GM19324 (cell line): ENCODE data around the gene DENND1A.
"Not testable (repeated sequence)": the region's sequence is repeated elsewhere in the genome, so short reads cannot be mapped to it uniquely, and the experiment has no call there.

Source experiments
- ATAC-seq: cut with Tn5 transposase; IDR thresholded peaks from one replicate; pipeline ENCODE4 v1.9.1; 2021; ENCODE audit warnings: mild to moderate bottlenecking, moderate library complexity; ENCODE audit not compliant: unreplicated experiment, low FRiP score

Gene DENND1A

DNA sequence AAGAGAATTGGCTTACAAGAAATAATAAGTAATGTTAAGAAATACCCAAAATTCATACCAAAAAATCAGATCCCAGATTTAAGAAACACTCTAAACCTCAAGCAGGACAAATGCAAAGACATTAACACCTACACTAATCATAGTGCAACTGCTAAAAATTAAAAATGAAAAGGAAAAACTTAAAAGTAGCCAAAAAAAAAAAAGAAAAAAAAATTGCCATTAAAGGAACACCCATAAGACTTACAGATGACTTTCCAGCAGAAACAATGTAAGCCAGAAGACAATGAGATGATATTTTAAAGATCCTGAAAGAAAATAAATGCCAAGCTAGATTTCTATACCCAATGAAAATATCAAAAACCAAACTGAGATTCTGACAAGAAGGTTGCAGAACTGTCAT is 101.5 kb downstream of the DENND1A start:
- ATAC-seq: no peak

GRCh38 chr9:123825342-123826060 is 104.4 kb downstream of the DENND1A start:
- ATAC-seq: no peak

- no peak for ATAC-seq
These were observed 106.6 kb downstream of the DENND1A start for GRCh38 chr9:123823194-123823947.

GRCh38 chr9:123821619-123822018 is 108.3 kb downstream of the DENND1A start:
- no peak for ATAC-seq

DNA sequence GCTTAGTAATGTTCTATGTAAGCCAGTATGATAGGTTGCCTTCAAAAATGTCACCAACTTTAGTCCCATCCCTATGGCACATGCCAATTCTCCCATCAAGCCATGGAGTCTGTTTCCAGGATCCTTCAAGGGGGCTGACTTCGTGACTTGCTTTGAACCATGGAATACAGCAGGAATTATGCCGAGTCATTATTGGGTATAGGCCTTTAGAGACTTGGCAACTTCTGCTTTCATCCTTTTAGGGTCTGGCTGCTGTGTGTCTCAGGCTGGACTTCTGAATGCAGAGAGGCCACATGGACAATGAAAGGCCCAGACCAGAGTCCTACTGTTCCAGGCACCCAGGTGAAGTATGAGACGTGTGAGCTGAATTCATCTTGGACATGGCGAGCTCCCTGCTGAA is 109.8 kb downstream of the DENND1A start:
- ATAC-seq: no peak

DNA sequence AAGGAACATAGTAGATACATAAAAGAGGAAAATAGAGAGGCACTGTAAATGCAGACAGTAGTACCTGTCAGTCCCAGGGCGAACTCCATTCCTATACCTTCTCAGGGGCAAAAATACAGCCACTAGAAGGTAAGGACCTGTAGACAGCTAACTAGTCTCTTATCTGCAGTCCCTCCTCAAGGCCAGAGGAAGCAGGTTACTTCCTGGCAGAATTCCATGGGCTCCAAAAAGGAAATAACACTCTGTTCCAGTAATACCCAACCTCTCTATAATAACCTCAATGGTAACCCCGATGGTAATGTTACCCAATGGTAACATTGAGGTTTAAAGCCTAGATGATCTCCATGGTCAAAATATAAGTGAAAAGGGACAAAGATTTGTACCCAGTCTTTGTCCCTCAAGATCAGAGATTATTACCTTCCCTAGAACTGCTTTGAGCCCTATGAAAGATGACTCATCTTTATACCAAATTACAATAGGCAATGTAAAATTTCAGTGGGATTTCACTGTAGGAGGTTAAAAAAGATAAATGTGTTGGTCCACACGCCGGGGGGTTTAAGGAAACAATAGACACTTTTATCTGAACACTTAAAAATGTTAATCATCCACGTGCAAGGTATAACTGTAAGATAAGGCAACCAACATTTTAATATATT is 113.0 kb downstream of the DENND1A start:
- no peak for ATAC-seq

DNA sequence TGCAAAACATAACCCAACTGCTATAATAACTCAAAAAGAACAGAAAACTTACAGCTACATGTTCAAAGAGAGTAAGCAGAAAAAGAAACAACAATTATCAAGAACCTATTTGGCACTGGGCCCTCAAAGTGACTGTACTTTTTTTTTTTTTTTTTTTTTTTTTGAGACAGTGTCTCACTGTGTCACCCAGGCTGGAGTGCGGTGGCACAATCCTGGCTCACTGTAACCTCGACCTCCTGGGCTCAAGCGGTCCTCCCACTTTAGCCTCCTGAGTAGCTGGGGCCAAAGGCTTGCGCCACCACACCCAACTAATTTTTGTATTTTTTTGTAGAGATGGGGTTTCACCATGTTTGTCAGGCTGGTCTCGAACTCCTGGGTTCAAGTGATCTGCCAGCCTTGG is 114.1 kb downstream of the DENND1A start:
- ATAC-seq: not testable (repeated sequence)

- no peak for ATAC-seq
These were observed 115.4 kb downstream of the DENND1A start for GRCh38 chr9:123814496-123814895.

- no peak for ATAC-seq
These were observed 116.9 kb downstream of the DENND1A start for GRCh38 chr9:123812984-123813383.

DNA sequence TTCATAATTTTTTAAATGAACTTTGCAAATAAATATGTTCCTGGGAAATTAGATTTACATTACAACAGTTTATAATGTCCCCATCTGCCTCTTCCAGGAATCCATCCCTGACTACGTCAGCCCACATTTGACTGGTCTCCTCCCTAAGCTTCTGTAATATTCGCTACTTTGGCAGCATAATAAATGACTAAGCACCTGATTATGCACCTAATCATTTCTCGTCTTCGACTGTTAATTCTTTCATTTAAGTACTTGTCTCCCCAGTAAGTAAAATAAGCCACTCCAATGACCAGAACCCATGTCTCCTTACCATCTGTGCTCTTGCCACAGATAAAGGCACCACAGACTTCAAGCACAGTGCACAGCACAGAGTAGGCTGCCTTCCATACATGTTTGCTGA is 122.7 kb downstream of the DENND1A start:
- ATAC-seq: no peak

DNA sequence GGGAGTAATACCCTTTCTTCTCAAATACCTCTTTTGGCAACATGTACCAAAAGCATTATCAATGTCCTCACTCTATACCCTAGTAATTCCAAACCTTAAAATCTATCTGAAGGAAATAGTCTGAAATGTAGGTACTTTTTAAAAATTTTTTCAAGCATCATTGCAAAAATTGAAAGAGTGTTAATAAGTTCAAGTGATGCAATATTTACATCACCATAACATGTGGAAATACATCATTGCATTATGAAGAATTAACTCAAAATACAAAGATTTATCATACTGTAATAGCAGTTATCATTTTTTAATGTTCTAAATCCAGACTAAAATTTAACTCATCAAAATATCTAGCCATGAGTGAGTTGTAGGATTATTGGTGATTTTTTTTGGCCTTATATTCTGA is 123.1 kb downstream of the DENND1A start:
- ATAC-seq: no peak

GRCh38 chr9:123798195-123798594 is 131.7 kb downstream of the DENND1A start:
- ATAC-seq: no peak

DNA sequence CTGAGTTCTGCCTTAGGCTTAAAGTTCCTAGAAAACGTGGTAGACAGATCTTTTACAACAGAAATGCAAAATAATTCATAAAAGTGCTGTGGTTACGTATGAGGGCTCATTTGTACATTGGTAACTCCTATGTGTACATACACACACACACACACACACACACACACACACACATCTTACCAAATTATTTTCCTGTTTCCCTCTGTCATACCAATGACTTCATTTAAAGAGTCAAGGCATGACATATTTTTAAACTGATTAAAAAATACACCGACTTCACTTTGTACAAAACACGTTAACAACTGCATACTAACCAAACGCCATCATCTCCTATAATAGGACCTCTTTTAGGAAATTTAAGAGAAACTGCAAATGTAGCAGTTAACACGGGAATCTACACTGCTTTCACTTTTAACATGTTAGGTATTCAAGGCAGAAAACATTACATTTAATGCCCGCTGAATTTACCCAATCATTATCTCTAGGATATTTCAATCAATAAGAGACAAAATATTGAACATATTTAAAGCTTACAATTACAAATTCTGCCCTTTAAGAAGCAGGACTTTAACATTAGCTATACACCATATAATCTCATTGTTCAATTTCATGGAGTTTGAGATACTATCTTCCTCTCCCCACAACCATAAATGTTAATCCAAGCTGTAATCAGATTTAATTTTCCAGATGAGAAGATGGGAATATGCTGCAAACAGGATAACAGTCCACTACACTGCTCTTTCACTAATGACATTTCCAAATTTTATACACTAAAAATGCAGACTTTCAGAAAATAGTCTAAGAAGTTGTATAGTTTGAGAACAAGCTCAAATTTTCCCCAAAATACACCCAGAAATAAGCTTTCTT is 133.1 kb downstream of the DENND1A start:
- no peak for ATAC-seq

GRCh38 chr9:123796094-123796493 is 133.8 kb downstream of the DENND1A start:
- ATAC-seq: no peak

DNA sequence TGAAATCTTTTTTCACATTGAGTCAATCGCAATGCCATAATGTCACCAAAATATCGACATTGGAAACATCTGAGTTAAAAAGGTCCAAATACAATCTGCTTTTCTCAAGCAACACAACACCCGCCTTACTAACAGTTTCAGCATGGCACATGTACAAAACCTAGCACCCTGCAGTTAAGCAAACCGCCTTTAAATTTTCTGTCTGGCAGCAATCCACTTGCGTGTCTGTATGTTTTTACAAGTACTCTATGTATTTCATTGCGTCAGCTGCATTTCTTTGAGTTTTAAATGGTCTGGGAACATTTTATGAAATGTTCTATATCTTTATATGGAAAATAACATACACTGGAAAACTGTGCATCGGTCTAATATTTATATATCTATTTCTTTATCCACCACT is 134.6 kb downstream of the DENND1A start:
- ATAC-seq: no peak

DNA sequence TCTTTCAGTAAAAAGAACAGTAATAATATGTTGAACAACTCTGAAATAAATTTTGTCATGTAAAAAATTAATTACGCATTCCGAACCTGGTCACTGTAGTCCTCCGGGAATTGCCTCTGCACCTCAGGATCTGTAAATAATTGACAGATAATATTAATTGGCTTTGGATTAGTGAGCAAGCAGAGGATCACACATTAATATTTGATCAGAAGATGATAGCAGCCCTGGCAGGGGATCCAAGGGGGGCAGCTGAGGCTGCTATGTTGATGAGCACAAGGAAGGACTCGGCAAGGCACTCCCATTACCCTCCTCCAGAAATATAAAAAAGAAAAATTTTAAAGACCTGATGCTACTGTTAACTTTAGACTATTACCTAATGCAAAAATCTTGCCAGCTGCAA is 137.4 kb downstream of the DENND1A start:
- ATAC-seq: no peak

GRCh38 chr9:123789554-123790292 is 140.2 kb downstream of the DENND1A start:
- no peak for ATAC-seq

DNA sequence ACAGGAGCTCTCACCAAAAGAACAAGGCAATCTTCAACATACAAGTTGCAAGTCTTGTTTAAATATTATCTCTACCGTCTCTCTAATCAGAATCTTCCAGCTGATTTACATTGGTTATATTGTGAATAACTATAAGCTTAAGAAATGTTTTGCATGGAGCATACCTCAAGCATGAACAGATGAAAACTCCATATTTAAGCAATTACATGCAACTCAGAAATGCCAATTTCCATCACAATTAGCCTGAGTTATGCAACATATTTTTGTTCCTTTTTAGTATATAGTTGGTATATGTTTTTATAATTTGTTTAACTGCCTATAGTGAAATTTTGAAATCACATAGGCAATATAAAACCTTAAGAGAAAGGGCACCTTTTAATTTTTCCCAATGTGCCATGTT is 142.5 kb downstream of the DENND1A start:
- ATAC-seq: no peak

DNA sequence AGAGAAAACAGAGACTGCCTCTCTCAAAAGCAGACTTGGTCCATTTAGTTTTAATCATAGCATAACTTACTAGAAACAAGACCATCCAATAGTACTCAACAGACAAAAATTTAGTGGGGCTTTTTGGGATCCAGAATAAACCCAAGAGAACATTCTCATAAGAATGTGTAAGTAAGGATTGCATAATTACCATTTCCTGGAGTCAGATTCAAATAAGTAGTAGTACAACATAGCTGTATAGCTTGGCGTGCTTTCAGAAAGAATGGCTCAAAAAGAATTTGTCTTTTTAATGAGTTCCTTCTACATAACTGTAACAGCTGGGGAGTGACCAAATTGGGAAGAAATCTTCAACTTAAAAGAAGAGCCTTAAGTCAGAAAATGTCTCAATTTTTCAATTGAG is 145.4 kb downstream of the DENND1A start:
- no peak for ATAC-seq
